ENCODE data around the gene THEM4. TPM values are rescaled to one million over a fixed set of nuclear protein-coding genes. Genes with fewer than 3 reads are reported as not detected.

The THEM4 gene
- total RNA-seq, 1 donor from 2014 or later: 21.7 TPM

DNA sequence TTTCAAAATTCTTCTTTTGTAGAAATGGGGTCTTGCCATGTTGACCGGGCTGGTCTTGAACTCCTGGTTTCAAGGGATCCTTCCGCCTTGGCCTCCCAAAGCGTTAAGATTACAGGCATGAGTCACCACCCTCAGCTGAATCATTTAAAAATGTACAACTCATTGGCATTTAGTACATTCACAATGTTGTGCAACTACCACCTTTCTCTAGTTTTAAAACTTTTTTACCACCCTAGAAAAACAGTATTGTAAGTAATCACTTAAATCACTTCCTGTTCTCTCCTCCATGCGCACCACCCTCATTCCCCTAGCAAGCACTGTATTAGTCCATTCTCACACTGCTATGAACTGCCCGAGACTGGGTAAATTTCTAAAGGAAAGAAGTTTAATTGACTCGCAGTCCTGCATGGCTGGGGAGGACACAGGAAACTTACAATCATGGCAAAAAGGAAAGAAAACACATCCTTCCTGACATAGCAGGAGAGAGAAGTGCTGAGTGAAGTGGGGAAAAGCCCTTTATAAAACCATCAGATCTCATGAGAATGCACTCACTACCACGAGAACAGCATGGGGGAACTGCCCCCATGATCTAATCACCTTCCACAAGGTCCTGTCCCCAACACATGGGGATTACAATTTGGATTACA lies 41.4 kb downstream of the THEM4 start:
- no peaks in the 10 kb centered on the region for H3K27me3 ChIP-seq (ENCODE audit: control insufficient read depth, insufficient read depth, low read length)
- DNase-seq (ENCODE audit: low read depth): no peak
- no peaks in the 10 kb centered on the region for H3K36me3 ChIP-seq (ENCODE audit: control insufficient read depth, insufficient read depth, low read length)
- TF ChIP-seq, protein P1, sequence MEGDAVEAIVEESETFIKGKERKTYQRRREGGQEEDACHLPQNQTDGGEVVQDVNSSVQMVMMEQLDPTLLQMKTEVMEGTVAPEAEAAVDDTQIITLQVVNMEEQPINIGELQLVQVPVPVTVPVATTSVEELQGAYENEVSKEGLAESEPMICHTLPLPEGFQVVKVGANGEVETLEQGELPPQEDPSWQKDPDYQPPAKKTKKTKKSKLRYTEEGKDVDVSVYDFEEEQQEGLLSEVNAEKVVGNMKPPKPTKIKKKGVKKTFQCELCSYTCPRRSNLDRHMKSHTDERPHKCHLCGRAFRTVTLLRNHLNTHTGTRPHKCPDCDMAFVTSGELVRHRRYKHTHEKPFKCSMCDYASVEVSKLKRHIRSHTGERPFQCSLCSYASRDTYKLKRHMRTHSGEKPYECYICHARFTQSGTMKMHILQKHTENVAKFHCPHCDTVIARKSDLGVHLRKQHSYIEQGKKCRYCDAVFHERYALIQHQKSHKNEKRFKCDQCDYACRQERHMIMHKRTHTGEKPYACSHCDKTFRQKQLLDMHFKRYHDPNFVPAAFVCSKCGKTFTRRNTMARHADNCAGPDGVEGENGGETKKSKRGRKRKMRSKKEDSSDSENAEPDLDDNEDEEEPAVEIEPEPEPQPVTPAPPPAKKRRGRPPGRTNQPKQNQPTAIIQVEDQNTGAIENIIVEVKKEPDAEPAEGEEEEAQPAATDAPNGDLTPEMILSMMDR (IDR thresholded peaks at IDR 0.05; ENCODE audit: insufficient read depth, low read length, poor library complexity, severe bottlenecking): no peak
- no peak overlapping the region for H3K4me3 ChIP-seq (ENCODE audit: low read depth, low read length)

DNA sequence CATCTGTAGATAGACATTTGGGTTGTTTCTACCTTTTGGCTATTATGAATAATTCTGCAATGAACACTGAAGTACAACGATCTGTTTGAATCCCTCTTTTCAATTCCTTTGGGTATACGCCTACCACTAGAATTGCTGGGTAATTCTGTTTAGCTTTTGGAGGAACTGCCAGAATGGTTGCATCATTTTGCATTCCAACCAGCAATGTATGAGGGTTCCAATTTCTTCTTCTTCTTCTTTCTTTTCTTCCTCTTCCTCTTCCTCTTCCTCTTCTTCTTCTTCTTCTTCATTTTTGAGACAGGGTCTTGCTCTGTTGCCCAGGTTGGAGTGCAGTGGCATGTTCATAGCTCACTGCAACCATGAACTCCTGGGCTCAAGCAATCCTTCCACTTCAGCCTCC lies 42.0 kb downstream of the THEM4 start:
- no peaks in the 10 kb centered on the region for H3K27me3 ChIP-seq (ENCODE audit: control insufficient read depth, insufficient read depth, low read length)
- TF ChIP-seq, protein P1 (IDR thresholded peaks at IDR 0.05; ENCODE audit: insufficient read depth, low read length, poor library complexity, severe bottlenecking): no peak
- H3K4me3 ChIP-seq (ENCODE audit: low read depth, low read length): no peak overlapping the region
- no peaks in the 10 kb centered on the region for H3K36me3 ChIP-seq (ENCODE audit: control insufficient read depth, insufficient read depth, low read length)
- DNase-seq (ENCODE audit: low read depth): no peak

DNA sequence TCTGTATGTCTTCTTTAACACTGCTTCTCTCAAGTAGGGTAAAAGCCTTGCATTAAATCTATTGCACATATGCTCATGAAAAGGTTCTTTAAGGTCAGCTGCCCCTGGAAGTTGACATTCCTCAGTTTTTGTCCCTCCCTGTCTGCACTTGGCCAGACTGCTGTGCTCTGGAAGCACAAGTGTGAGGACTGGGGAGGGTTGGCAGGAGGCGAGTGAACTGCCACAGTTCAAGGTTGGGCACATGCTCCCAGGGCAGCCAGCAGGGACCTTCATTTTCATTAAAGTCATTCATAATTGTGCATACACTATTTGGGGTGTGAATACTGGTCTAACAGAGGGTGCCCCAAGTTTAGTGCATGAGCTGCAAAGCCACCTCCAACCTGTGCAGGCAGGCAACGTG lies 44.9 kb downstream of the THEM4 start:
- no peaks in the 10 kb centered on the region for H3K36me3 ChIP-seq (ENCODE audit: control insufficient read depth, insufficient read depth, low read length)
- H3K4me3 ChIP-seq (ENCODE audit: low read depth, low read length): no peak overlapping the region
- H3K27me3 ChIP-seq (ENCODE audit: control insufficient read depth, insufficient read depth, low read length): no peaks in the 10 kb centered on the region
- TF ChIP-seq, protein P1 (IDR thresholded peaks at IDR 0.05; ENCODE audit: insufficient read depth, low read length, poor library complexity, severe bottlenecking): no peak
- no peak for DNase-seq (ENCODE audit: low read depth)

DNA sequence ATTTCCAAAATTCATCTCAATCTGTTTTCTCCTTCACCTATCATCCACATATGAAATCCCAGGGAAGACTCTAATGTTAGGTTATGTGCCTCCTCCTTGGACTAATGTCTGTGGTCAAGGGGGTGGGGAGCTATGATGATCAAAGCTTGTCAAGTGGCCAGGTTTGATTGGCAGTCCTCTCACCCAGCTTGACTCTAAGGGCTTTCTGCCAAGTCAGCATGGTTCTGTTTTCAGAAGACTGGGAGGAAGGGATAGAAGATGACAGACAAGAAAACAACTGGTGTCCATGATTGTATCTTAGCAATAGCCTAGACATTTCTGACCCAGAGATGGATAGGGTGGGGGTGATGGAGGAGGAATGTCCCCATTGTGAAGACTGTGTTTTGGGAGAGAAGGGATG lies 46.7 kb downstream of the THEM4 start:
- DNase-seq (ENCODE audit: low read depth): no peak
- H3K27me3 ChIP-seq (ENCODE audit: control insufficient read depth, insufficient read depth, low read length): no peaks in the 10 kb centered on the region
- H3K4me3 ChIP-seq (ENCODE audit: low read depth, low read length): no peak overlapping the region
- no peaks in the 10 kb centered on the region for H3K36me3 ChIP-seq (ENCODE audit: control insufficient read depth, insufficient read depth, low read length)
- TF ChIP-seq, protein P1 (IDR thresholded peaks at IDR 0.05; ENCODE audit: insufficient read depth, low read length, poor library complexity, severe bottlenecking): no peak

DNA sequence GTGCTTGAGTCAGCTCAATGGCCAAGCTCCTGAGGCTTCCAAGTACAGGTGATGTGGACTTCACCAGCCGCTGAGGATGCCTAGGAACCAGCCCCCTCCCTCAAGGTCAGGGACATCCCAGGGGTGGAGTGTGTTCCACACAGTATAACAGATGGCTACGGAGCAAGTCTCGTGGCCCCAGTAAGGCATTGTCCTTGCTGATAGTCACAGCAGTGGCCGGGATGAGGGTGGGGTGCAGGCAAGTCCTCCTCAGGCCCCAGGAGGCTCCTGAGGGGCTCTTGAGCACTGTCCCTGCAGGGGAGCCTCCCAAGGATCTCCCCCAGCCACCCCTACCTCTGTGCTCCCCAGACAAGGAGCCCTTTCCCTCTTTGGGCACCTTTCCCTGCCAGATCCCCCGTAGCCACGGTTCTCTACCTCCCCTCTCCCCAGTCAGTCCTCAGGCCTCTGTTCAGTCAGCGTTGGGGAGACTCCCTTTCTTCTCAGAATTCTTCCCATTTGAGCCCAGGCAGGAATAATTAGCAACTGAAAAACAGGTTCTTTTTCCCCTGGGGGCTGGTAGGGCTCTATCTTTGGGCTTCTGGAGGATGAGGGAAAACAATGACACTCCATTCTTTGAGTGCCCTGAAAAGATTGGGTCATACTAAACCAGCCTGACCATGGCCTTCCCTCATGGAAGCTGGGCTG lies 48.7 kb downstream of the THEM4 start:
- no peaks in the 10 kb centered on the region for H3K27me3 ChIP-seq (ENCODE audit: control insufficient read depth, insufficient read depth, low read length)
- TF ChIP-seq, protein P1 (IDR thresholded peaks at IDR 0.05; ENCODE audit: insufficient read depth, low read length, poor library complexity, severe bottlenecking): no peak
- DNase-seq (ENCODE audit: low read depth): no peak
- H3K36me3 ChIP-seq (ENCODE audit: control insufficient read depth, insufficient read depth, low read length): no peaks in the 10 kb centered on the region
- no peak overlapping the region for H3K4me3 ChIP-seq (ENCODE audit: low read depth, low read length)
